ENCODE data around the gene ZNF174. TPM values are rescaled to one million over a fixed set of nuclear protein-coding genes. Genes with fewer than 3 reads are reported as not detected.

Gene ZNF174
- total RNA-seq, 1 donor: 8.0 TPM

DNA sequence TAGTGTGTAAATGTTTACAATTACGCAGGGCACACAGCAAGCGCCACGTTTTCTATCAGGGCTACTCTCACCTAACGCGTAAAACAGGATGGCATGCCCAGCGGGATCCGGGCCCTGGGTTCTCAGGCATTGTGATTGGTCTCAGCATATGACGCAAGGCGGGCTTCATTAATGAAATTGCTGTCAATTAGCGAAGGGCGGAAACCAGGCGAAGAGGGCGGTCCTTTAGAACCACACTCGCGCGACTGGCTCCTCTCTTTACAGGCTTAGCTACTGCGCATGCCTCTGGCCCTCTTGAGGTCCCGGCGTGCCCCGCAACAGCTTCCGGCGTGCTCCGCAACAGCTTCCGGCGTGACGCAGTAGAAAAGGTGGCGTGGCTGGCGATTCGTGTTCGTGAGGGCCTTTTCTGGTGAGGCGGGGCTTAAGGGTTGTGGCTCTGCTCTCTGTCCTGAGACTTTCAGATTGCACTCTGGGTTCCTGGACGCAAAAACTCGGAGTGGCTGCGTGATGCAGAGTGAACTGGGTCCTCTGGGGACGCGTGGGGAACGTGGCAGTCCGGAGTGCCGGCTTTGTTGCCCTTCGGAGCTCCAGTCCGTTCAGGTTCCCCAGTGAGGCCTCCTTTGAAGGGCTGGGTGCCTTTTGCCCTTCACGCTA, 36.1 kb upstream of the ZNF174 start:
- peak; percentile 94 for DNase-seq (ENCODE audit: low read depth)
- H3K4me3 ChIP-seq (ENCODE audit: low read depth, low read length): peak overlapping the region; percentile 76
- TF ChIP-seq, protein P1, sequence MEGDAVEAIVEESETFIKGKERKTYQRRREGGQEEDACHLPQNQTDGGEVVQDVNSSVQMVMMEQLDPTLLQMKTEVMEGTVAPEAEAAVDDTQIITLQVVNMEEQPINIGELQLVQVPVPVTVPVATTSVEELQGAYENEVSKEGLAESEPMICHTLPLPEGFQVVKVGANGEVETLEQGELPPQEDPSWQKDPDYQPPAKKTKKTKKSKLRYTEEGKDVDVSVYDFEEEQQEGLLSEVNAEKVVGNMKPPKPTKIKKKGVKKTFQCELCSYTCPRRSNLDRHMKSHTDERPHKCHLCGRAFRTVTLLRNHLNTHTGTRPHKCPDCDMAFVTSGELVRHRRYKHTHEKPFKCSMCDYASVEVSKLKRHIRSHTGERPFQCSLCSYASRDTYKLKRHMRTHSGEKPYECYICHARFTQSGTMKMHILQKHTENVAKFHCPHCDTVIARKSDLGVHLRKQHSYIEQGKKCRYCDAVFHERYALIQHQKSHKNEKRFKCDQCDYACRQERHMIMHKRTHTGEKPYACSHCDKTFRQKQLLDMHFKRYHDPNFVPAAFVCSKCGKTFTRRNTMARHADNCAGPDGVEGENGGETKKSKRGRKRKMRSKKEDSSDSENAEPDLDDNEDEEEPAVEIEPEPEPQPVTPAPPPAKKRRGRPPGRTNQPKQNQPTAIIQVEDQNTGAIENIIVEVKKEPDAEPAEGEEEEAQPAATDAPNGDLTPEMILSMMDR (IDR thresholded peaks at IDR 0.05; ENCODE audit: insufficient read depth, low read length): no peak

DNA sequence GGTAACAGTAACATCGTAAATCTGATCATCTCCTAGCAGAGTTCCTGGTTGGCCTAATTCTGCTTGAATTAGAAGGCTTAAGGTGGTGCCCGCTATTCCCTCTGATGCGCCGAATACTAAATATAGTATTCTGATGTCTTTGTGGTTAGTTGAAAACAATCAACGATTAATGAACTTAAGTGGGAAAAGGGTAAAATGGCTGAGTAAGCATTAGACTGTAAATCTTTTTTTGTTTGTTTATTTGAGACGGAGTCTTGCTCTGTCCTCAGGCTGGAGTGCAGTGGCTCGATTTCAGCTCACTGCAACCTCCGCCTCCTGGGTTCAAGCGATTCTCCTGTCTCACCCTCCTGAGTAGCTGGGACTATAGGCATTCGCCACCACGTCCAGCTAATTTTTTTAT, 31.9 kb upstream of the ZNF174 start:
- DNase-seq (ENCODE audit: low read depth): no peak
- H3K4me3 ChIP-seq (ENCODE audit: low read depth, low read length): no peak overlapping the region
- TF ChIP-seq, protein P1 (IDR thresholded peaks at IDR 0.05; ENCODE audit: insufficient read depth, low read length): no peak

DNA sequence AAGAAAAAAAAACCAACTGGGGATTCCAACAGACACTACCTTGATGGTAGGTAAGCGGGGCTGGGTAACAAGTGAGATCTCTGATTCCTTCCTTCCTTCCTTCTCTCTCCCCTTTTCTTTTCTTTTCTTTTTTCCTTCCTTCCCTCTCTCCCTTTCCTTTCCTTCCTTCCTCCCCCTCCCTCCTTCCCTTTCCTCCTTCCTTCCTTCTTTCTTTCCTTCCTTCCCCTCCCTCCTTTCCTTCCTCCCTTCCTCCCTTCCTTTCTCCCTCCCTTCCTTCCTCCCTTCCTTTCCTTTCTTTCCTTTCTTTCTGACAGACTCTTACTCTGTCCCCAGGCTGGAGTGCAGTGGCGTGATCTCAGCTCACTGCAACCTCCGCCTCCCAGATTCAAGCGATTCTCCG, 25.3 kb upstream of the ZNF174 start:
- TF ChIP-seq, protein P1 (IDR thresholded peaks at IDR 0.05; ENCODE audit: insufficient read depth, low read length): no peak
- no peak for DNase-seq (ENCODE audit: low read depth)
- no peak overlapping the region for H3K4me3 ChIP-seq (ENCODE audit: low read depth, low read length)

DNA sequence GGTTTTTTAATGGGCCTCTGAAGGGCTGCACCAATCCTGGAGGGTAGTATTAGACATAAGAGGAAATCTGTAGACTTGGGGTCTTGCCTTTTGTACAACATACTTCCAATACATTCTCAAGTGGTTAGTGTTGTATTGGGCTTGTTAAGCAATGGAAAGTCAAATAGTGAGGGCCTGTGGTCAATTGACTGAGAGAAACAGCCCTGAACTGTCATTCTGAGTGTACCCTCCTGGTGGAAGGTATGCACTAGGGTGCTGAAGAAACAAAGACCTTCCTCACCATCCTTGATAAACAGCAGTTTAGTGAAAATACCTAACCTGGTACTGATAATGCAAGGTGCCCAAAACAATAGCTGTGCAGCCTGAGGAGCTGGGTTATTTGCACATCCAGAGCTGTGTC, 23.1 kb upstream of the ZNF174 start:
- H3K4me3 ChIP-seq (ENCODE audit: low read depth, low read length): no peak overlapping the region
- DNase-seq (ENCODE audit: low read depth): no peak
- TF ChIP-seq, protein P1 (IDR thresholded peaks at IDR 0.05; ENCODE audit: insufficient read depth, low read length): no peak

DNA sequence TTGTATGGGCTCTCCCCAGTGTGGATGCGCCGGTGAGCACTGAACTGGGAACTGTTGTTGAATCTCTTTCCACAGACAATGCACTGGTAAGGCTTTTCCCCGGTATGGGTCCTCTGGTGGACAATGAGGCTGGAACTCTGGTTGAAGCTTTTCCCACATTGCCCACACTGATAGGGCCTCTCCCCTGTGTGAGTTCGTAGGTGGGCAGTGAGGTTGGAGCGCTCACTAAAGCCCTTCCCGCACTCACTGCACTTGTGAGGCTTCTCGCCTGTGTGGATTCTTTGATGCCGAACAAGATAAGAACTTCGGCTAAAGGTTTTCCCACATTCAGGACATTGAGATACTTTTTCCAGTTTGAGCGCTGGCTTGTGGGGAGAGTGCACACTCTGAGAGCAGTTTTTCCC, 18.0 kb upstream of the ZNF174 start:
- H3K4me3 ChIP-seq (ENCODE audit: low read depth, low read length): no peak overlapping the region
- TF ChIP-seq, protein P1 (IDR thresholded peaks at IDR 0.05; ENCODE audit: insufficient read depth, low read length): no peak
- peak; percentile 1 for DNase-seq (ENCODE audit: low read depth)

DNA sequence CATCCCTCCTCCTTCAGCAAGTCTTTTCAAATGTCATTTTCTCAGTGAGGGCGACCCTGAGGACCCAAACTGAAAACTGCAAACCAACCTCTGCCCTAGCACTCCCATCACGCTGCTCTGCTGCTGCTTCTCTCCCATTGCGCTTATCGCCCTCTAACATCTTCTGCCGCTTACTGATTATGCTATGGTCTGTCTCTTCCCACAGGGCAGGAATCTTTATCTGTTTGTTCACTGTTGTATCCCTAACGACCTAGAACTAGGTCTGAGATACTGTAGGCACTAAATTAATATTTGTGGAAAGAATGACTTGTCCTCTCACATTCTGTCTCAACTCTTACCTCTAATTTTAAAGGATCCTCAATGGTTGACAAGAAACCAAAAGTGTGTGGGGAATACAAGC, 12.7 kb upstream of the ZNF174 start:
- TF ChIP-seq, protein P1 (IDR thresholded peaks at IDR 0.05; ENCODE audit: insufficient read depth, low read length): no peak
- DNase-seq (ENCODE audit: low read depth): no peak
- no peak overlapping the region for H3K4me3 ChIP-seq (ENCODE audit: low read depth, low read length)
